Endothelial cell of umbilical vein (primary cell): ENCODE results near the gene UBAC1.

ENCODE experiments used
- CTCF ChIP-seq, 2 donors: IDR thresholded peaks; 1 replicate in 1 of 2; 2 replicates in 1 of 2; pipeline ENCODE4 v1.5.1; 2011; ENCODE audit warnings: low read length in 2 of 2, mild to moderate bottlenecking in 2 of 2, moderate library complexity in 2 of 2, control low read depth in 1 of 2, inconsistent platforms in 1 of 2, low read depth in 1 of 2; ENCODE audit not compliant: insufficient read depth in 1 of 2; ENCODE audit errors: extremely low read depth in 1 of 2
- EZH2 ChIP-seq: IDR thresholded peaks from 2 replicates; pipeline ENCODE4 v1.6.1; 2012; ENCODE audit warnings: borderline replicate concordance, low read depth, mild to moderate bottlenecking, moderate library complexity, low read length, inconsistent platforms; ENCODE audit not compliant: severe bottlenecking
- FOS ChIP-seq: IDR thresholded peaks from 2 replicates; pipeline ENCODE4 v1.6.1; 2011; ENCODE audit warnings: mild to moderate bottlenecking, low read length, moderate library complexity, borderline replicate concordance; ENCODE audit not compliant: insufficient read depth
- JUN ChIP-seq: IDR thresholded peaks from 2 replicates; pipeline ENCODE4 v1.6.1; 2011; ENCODE audit warnings: borderline replicate concordance, low read depth; ENCODE audit not compliant: insufficient read length, insufficient read depth
- MAX ChIP-seq: IDR thresholded peaks from 2 replicates; pipeline ENCODE4 v1.6.1; 2011; ENCODE audit not compliant: insufficient read depth, insufficient read length
- POLR2A ChIP-seq: IDR thresholded peaks from 2 replicates; pipeline ENCODE4 v1.6.1; 2012; ENCODE audit warnings: low read depth, mild to moderate bottlenecking, control low read depth, low read length

GRCh38 chr9:135960411-135961276 is 529 bp downstream of the UBAC1 start:
- no peak for TF ChIP-seq CTCF (IDR thresholded peaks at IDR 0.05; ENCODE audit: extremely low read depth in 1 of 2, insufficient read depth in 1 of 2, low read depth in 1 of 2, low read length in 2 of 2)
- no peak for TF ChIP-seq EZH2
- no peak for TF ChIP-seq POLR2A
- no peak for TF ChIP-seq JUN
- no peak for TF ChIP-seq MAX
- TF ChIP-seq FOS = no peak
